Stimulated activated CD8-positive, alpha-beta memory T cell treated with anti-CD3 and anti-CD28 coated beads, Interleukin-4, amount 100 ng/mL, for 1 hour (primary cell): ENCODE results near the gene G3BP1.
"Not testable (repeated sequence)": the region's sequence is repeated elsewhere in the genome, so short reads cannot be mapped to it uniquely, and the experiment has no call there.

Source experiments
- DNase-seq, 2 donors: peaks; one replicate each; pipeline ENCODE4 v3.0.0-alpha.2; 2020; ENCODE audit warnings: low read depth in 2 of 2, low spot score in 1 of 2

G3BP1 gene

DNA sequence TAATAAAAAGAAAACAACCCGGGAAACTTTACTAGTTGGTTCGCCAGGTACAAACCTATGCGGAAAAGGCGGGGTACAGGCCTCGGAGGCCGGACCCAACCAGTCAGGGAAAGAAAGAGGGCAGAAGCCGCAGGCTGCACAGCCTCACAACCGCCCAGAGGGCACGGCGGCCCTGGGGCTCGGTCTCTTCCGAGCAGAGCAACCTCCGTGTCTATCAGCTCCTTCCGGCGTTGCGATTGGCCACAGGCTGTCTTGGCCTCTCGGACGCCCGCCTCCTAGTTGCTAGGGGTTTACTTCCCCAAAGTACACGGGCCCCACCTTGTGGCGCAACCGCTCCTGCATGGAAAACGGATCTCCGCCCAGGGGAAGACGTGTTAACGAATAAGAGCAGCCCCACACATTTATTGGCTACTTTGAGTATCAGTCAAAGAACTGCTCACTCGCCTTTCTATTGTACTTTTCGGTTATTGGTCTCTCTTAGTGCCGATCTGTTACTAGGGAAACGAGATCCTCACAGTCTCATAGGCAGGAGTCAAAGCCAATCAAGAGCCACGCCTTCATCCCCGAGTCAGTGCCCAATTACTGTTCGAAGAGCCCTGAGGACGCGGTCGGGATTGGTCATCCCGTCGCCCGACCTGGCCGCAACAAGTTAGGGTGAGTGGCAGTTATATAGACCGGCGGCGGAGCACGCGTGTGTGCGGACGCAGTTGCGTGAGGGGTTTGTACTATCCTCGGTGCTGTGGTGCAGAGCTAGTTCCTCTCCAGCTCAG, at the start of gene G3BP1:
Gene G3BP1 (plus strand): TSS at position 696 of the 770 bp plus-strand sequence. CDS start 14,667 bp downstream, outside the sequence.
- DNase-seq, result peak; percentile 96 to 99

DNA sequence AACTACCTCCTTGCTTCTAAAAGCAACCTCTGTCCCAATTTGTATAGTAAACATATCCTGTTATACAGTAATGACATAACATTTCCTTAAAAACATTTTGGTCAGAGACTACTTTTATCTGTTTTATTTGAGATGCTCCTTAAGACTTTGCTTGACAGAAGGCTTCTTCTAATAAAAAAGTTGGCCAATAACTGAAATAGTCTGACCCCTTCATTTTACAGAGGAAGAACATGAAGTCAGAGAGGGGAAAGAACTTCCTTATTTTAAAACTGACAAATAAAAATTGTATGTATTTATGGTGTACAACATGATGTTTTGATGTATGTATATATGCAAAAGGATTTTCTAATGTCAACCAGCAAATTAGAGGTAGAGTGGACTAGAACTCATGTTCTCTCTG, 49.2 kb upstream of the G3BP1 start:
- DNase-seq, result no peak

DNA sequence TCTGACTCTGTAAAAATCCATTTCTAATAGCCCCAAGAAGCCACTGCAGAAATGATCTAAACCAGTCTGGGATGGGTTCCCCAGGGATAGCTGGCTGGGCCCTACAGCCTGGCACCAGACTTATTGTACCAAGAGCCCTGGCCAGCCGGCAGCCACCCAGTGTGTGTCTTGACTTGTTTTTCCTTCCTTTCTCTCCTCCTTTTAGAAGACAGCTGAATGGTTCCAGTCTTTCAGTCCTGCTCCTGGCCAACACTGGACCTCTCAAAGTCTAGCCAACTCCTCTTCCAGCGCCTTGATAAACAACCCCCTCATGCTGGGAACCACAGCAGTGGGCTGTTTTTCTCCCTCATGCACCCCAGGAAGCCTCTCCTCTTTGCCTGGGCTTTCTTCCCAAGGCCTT, 47.4 kb upstream of the G3BP1 start:
- DNase-seq, result no peak

DNA sequence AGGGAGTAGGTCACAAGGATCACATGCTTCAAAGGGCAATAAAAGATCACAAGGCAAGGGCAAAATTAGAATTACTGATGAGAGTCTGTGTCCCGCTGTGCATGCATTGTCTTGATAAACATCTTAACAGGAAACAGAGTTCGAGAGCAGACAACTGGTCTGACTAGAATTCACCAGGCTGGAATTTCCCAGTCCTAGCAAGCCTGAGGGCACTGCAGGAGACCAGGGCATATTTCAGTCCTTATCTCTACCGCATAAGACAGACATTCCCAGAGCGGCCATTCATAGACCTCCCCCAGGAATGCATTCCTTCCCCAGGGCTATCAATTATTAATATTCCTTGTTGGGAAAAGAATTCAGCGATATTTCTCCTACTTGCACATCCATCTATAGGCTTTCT, 42.2 kb upstream of the G3BP1 start:
- not testable (repeated sequence) for DNase-seq

DNA sequence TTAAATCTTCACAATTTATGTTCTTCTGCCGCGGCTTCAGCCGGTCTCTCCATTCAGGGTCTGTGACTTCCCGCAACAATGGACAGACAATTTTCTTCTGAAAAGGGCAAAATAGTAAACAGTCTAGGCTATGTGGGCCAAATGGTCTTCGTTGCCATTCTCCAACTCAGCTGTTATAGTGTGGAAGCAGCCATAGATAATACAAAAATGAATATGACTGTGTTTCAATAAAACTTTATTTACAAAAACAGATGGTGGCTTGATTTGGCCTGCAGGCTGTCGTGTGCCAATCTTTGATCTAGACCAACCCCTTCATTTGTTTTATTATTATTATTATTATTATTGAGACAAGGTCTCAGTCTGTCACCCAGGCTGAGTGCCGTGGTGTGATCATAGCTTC, 41.4 kb upstream of the G3BP1 start:
- DNase-seq, result no peak

DNA sequence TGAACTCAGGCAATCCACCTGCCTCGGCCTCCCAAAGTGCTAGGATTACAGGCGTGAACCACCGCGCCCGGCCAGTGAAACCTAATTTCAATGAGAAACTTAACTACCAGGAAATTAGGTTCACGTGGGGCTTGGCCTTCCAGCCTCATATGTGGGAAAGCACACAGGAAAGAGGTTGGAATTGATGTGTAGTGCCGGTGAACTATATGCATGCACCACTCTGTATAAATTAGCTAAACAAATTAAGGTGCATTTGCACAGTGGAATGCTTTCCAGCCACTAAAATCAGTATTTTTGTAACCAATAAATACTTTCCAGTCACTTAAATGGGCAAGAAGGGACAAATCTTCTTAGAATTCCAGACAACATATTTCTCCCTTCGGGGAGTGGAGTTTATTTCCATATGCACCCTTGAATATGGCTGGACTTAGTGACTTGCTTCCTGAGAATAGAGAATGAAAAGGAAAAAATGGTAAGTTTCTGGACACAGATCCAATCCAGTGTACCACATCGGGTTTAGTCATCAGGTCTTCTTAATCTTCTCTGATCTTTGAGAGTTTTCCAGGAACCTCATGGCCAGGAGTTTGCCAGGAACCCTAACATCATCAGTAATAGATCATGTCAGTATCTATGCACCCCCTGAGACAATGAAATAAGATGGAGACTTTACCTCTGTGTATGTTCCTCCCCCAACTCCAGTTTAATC, 38.2 kb upstream of the G3BP1 start:
- DNase-seq, result no peak

DNA sequence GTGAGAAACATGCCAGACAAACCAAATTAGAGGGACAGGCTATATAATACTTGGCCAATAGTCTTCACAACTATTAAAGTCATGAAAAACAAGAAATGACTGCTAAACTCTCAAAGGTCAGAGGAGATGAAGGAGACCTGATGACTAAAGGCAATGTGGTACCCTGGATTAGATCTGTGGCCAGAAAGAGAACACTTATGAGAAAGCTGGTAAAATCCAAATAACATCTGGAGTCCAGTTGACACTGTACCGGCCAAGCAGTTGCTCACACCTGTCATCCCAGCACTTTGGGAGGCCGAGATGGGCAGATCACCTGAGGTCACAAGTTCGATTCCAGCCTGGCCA, 37.7 kb upstream of the G3BP1 start:
- DNase-seq, result no peak

DNA sequence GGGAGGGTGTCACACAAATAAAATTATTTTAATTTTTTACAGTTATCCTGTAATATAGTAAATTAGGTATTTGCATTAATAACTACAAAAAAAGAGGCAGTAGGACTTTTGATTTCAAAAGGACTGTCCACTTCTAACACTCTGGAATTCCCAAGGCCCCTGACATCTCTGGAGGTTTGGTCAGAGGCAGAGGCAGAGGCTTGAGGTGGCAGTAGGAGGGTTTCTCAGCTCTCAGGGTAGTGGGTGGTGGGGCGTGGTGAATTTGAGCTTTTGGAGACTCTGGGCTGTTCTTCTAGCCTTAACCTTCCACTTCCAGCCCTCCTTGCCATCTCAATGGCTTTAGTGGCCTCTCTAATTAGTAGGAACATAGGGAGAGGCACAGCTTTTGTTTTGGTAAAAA, 36.1 kb upstream of the G3BP1 start:
- DNase-seq, result no peak

DNA sequence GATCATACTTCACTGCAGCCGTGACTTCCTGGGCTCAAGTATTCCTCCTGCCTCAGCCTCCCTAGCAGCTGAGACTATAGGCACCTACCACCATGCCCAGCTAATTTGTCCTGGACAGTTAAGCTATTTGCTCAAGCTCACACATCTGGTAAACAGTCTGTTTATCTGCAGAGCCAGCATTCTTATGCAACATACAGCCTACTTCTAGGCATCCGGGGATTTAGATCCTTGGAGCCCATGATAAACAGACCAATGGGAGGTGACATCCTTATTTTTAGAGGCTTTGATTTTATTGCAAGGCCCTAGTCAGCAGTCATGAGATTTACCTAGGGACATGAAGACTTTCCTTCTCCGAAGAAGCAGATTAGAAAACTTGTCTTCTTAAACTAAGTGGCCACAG, 34.3 kb upstream of the G3BP1 start:
- DNase-seq, result no peak

DNA sequence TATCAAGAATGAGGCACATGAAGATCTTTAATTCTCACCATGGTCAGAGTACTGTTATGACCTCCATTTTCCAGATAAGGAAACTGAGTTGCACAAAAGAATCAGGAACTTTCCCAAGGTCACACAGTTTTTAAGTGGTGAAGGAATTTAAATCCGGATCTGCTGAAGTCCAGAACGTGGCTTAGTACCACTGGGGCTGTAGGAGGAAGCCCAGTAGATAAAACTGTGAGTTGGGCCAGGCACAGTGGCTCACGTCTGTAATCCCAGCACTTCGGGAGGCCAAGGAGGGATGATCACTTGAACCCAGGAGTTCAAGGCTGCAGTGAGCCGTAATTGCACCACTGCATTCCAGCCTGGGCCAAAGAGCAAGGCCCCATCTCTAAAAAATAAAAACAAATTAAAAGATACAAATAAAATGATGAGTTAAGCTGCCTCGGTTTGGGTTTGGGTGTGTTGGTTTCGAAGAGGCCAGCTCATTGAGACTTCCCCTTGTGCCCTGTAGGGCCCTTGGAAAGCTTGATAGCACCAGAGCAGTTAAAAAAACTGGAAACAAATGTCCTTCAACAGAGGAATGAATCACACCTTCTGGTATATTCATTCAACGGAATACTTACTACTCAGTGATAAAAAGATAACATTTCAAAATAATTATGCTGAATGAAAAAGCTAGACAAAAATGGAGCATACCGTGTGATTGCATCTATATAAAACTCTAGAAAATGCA, 33.5 kb upstream of the G3BP1 start:
- no peak for DNase-seq

DNA sequence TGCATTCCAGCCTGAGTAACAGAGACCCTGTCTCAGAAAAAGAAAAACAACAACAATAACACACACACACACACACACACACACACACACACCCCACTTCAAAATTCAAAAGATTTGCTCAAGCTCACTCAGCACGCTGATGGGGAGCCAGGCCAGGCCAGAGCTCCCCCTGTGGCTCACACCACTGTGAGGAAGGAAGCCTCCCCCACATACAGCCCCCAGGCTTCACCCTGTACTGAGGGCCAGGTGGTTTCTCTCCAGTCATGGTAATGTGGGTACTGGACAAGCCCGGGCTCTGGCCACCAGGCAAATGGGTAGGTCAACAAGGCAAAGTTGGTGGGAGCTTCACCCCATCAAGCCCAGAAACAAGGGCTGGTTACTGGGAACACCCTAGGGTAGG, 32.4 kb upstream of the G3BP1 start:
- DNase-seq, result no peak

DNA sequence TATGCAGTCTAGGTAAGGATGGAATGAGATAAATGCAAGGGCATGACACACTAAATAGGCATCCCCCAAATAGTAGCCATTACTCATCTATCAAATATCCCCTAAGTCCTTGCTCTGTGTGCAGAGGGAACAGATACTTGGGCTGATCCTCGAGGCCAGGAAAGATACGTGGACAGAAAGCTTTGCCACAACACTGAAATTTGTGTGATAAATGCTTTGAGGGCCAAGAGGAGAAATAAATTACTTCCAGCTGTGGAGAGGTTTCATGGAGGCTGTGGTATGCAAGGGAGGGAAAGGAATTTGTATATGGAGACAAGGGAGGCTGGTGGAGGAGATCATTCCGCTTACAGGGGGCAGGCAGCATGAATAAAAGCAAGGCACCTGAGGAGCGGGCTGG, 31.8 kb upstream of the G3BP1 start:
- no peak for DNase-seq

DNA sequence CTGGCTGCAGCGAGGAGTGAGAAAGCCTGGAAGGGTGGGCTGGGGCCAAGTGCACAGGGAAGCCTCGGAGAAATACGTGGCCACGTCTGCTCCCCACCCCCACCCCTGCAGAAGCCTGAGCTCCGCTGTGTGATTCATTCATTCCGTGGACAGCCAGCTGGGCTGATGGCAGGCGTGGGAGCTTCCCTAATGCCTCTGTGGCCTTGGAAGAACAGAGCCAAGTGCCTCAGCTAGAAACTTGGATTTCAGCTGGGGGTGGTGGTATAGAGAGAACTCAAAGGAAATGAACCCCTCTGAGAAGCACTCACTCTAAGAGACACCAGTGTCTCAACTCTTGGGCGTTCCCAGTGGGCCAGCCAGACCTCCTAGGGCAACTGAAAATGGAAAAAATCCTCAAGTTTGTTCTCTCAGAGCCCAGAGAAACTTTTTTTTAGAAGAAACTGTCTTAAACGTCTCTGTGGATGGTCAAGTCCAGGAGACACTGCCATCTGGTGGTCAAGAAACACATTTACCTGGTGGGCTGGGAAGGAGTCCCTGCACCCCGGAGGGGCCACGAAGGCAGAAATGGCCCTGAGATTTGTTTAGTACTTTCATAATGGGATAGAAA, 31.3 kb upstream of the G3BP1 start:
- peak in 1 of 2 donors; percentile 21 for DNase-seq

DNA sequence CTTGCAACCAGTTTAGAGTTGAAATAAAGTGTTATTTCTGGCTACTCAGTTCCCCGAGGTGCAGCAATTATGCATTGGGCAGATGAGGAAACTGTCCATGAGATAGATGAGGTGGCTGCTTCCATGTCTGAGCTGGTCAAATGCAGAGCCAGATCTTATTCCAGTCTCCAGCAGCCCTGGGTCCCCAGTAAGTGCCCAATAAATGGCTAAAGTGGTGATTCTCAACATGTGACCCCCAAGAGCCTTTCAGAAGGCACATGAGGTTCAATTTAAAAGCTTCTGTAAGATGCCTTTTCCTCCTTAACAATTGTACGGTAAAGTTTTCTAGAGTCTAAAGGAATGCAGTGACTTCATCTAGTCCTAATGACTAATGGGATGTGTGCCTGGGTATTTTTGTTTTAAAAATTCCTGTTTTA, 30.8 kb upstream of the G3BP1 start:
- DNase-seq, result no peak

DNA sequence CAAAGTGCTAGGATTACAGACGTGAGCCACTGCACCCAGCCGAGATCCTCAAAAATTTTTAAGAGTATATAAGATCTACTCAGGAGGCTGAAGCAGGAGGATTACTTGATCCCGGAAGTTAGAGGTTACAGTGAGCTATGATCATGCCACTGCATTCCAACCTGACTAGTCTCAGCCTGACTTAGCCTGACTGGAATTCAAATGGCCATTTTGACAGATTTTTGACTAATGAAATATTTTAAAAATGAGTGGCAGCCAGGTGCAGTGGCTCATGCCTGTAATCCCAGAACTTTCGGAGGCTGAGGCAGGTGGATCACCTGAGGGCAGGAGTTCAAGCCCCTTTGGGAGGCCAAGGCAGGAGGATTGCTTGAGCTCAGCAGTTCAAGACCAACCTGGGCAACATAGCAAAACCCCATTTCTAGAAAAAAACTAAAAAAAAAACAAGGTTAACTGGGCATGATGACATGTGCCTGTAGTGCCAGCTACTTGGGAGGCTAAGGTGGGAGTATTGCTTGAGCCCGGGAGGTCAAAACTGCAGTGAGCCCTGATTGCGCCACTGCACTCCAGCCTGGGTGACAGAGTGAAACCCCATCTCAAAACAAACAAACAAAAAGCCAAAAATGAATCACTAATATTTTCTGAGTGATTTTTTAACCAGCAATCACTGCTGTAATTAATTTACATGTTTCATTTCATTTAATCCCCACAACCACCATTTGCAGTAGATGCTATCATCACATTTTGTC, 29.9 kb upstream of the G3BP1 start:
- no peak for DNase-seq

DNA sequence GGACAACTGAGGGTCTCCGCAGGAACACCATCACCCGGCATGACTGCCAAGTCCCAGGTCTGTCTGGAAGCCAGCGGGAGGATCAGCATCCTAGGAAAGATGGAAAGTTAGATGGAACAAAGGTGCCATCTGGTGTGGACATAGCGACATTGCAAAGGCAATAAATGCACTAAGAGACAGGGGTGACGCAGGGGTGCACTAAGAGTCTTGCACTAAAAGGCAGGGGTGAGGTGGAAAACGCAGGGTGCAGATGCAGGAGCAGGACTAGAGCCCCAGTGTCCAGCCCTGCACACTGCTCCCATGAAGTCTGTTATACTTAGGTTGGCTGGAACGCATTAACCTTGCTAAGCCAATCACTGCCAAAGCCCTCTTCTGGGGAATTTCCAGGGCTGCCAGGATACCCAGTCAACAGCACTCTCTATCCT, 28.9 kb upstream of the G3BP1 start:
- DNase-seq, result no peak

DNA sequence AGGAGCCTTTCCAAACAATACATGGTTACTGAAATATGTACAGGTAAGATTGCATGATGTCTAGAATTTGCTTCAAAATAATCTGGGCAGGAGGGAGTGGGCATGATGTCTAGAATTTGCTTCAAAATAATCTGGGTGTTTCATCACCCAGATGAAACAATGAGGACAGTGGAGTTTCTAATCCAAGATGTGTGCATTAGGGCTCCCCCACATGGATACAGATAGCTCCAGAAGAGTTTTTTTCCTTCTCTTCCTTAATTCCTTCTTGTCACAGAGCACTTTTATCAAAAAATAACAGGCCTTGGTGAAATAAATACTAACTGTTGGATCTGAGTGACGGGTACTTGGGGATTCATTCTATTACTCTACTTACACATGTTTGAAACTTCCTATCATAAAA, 28.2 kb upstream of the G3BP1 start:
- no peak for DNase-seq

DNA sequence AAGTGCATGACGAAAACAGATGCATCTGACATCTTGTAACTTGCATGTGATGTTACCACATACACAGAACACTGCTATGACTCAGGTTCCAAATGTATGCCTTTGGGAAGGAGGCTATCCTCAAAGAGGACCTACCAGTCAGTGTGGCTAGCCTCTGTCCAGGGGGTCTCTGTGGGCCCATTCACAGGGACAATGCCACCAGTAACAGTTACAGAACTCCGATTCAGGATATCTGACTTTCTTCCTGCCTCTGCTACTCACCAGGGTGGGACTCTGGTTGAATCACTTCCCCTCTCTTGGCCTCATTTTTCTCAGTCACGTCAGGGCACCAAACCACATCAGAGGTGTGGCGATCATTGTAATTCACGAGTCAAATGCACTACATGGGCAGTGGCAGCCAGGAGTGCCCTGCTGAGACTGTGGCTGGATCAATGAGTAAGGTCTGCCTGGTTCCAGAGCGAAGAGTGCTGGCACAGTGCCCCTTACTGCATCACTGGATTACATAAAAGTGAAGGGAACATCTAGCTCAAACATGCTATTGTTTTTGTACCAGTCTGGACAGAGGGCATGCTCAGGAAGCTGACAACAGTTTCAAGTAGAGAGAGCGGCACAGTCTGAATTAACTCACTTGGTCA, 26.6 kb upstream of the G3BP1 start:
- DNase-seq, result peak in 1 of 2 donors; percentile 10

DNA sequence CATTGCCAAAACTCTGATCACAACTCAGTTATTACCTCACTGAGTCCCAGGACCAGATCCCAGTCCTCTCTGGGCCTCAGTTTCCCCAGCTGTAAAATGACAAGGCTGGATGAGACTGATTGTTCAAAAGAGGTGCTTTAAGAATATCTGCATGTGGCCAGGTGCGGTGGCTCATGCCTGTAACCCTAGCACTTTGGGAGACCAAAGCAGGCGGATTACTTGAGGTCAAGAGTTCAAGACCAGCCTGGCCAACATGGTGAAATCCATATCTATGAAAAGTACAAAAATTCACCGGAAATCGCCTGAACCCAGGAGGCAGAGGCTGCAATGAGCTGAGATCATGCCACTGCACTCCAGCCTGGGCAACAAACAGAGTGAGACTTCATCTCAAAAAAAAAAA, 21.6 kb upstream of the G3BP1 start:
- DNase-seq, result no peak

DNA sequence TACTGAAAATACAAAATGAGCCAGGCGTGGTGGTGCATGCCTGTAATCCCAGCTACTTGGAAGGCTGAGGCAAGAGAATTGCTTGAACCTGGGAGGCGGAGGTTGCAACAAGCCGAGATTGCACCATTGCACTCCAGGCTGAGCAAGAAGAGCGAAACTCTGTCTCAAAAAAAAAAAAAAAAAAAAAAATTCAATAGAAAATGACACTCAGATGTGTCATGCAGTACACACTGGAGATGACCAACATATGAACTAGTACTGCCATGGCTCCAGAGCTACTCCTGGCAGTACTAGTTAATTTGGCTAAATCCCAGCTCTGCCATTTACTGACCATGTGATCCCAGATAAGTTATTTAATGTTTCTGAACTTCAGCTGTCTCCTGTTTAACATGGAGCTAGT, 20.7 kb upstream of the G3BP1 start:
- DNase-seq, result no peak

DNA sequence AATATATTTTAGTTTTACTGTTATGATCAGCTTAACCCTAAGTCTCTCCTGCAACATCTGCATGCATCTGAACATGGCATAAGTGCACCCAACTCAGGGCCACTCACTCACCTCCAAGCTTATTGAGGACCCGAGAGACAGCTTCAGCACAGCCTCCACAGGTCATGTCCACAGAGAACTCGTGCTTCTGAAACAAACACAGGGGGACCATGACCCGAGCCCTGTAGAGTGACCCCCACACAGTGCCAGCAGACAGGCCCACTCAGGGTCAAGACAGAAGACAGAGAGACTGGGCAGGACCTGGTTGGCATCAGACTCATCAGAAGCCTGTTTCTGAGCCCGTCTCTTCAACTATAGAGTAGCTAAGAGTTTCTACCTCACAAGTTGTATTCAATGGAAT, 20.2 kb upstream of the G3BP1 start:
- DNase-seq, result no peak
